8988T (cell line): ENCODE results near the gene S100A5.
A peak's percentile ranks its signal among the peaks of the same experiment; 100 is the strongest.
"Not testable (repeated sequence)": the region's sequence is repeated elsewhere in the genome, so short reads cannot be mapped to it uniquely, and the experiment has no call there.

Experiments
- DNase-seq: peaks from one replicate; pipeline ENCODE4 v3.0.0; 2011

The S100A5 gene

DNA sequence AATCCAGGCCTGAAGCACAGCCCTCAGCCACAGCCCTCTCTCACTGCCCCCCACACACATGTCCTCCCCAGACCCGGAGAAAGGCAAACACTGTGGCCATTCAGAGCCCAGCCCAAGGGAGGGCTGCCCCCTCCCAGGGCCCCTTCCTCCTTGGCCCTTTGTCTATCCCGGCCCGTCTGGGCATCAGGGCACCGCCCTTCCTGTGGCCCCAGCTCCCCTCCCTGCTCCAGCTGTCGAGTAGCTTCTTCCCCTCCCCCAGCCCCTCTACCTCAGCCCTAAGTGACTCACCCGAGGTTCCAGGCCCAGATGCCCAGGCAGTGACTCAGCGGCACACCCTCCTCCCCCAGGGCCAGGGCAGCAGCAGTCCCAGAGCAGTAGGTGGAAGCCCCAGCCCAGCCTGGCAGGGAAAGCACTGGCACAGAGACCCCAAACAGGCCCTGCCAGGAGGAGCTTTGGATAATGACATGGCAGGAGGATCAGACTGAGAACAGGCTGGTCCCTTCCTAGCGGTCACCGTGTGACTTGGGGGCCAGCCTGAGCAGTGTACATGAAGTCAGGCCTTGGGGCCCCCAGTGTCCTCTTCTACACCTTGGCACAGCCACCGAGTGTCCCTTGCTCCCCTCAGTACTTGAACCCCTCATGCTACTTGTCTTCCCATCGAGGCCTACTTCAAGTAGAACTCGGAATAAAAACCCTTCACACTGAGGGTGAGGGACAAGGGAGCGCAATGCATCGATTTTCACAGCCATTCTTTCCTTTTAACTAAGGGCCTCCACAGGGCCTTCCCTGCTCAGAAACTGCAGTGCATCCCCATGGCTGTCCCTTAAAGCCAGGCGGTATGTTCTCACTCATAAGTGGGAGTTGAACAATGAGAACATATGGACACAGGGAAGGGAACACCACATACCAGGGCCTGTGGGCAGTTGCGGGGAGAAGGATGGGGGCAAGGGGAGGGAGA is 26.0 kb upstream of the S100A5 start:
- DNase-seq: peak; percentile 87

DNA sequence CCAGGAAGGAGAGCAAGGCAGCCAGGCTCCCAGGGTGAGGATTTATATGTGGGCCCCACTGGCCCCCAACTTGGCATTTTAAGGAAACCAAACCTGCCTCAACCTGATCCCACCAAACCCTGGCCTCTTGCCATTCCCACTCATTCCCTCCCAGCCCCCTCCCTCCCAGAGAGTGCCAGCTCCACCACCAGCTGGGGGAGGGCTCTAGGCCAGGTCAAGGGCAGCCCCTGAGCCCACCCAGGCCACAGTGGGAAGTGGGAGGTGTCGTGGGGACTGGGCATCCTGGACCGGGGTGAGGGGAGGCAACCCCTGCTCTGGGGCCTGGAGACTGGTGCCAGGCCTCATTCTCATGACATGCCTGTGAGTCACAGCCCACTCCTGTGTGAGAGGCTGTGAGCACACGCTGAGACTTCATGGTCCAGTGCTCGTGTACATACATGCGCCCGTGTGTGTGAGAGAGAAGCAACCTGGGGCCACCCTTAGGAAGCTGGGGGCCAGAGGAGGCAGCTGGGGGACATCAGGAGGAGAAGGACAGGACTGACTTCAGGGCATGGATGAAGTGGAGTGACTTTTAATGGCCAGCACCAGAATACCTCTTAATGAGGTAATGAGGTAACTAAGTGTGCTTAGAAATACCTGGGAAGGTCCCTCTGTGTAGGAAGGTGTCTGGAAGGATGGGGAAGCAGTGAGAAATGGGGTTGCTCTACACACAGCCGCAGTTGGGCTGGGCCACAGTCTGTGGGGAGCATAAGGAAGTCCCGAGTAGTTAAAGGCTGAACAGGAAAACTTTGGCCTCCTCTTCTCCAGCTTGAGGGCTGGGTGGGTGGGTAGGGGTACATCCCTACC is 25.0 kb upstream of the S100A5 start, which contains the start of gene S100A2:
Gene S100A2, minus strand, starts transcription at position 316 of the 846 bp plus-strand sequence. CDS start 1,967 bp downstream, outside the sequence.
- peak; percentile 59 for DNase-seq

DNA sequence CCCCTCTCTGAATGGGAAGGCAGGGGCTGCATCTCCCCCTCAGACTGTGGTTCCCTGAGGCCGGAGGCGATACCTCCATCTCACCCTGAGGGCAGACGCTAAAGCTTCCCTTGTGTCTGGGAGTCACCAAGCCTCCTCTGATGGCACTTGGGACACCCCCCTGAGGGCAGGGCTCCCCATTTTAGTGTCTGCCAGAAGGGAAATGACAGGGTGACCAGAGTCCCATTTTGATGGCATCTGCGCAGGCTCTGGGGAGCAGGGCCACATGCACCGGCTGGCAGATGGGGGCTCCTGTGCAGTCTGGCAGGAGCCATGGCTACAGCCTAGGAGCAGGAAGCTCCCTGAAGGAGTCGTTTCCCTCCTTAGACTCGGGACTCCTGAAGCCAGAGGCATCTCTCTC is 23.3 kb upstream of the S100A5 start:
- peak; percentile 4 for DNase-seq

DNA sequence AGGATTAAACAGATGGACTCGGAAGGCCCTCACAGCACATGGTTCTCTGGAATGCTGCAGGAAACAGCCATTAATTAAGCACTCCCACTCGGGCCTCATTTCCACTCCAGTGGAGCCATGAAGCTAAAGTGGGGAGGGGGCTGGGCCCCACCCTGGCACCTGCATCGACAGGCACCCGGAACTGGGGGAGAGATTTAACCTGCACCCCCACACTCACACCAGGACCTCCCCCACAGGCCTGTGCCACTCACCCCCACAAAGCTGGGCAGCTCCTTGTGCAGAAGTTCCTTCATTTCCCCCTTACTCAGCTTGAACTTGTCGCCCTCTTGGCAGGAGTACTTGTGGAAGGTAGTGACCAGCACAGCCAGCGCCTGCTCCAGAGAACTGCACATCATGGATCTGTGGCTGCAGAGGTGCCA is 22.8 kb upstream of the S100A5 start:
- peak; percentile 12 for DNase-seq

DNA sequence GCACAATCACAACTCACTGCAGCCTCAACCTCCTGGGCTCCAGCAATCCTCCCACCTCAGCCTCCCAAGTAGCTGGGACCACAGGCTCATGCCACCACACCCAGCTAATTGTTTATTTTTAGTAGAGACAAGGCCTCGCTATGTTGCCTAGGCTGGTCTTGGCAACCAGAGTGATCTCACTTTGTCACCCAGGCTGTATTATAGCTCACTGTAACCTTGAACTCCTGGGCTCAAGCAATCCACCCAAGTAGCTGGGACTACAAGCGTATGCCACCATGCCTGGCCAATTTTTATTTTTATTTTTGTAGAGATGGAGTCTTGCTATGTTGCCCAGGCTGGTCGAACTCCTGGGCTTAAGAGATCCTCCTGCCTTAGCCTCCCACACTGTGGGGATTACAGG is 21.3 kb upstream of the S100A5 start:
- DNase-seq: not testable (repeated sequence)

DNA sequence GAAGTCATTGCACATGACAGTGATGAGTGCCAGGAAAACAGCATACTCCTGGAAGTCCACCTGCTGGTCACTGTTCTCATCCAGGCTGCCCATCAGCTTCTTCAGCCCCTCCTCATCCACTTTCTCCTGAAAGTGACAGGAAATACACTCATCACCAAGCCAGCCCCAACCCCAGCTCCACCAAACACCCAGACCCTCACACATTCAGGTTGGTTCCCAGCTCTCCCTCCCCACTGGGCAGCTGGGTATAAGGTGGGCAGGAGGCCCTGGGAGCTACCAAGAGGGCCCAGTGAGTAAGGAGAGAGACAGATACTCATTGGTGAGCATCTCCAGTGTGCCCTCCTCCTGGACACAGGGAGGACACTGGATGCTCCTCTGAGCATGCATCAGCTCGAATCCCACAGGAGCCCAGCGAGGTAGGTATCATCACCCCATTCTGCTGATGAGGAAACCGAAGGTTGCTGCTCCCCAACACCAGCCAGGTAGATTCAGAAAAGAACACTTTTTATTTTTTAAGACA is 20.8 kb upstream of the S100A5 start:
- DNase-seq: no peak

DNA sequence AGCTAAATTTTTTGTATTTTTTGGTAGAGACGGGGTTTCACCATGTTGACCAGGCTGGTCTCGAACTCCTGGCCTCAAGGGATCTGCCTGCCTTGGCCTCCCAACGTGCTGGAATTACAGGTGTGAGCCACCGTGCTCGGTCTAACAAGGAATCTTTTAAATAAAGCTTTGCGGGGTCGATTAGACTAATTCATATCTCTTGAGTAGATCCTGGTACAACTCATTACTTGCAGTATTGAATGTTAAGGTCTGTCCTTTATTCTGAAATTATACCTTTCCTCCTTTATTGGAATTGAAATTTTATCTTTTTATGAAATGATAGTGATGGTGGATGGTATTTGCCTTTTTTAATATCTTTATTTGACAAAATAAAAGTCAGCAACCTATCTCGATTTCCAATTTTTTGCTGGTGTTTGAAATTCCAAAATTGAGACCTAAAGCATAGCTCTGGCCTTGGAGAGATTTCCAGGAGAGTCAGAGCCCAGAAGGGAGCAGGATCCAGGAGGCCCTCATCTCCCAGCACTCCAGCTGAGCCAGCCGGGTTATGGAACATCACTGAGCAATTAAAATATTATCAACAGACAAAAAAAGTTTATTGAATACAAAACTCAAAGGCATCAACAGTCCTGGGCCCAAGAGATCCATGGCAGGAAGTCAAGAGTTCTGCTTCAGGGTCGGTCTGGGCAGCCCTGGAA is 20.2 kb upstream of the S100A5 start:
- no peak for DNase-seq

DNA sequence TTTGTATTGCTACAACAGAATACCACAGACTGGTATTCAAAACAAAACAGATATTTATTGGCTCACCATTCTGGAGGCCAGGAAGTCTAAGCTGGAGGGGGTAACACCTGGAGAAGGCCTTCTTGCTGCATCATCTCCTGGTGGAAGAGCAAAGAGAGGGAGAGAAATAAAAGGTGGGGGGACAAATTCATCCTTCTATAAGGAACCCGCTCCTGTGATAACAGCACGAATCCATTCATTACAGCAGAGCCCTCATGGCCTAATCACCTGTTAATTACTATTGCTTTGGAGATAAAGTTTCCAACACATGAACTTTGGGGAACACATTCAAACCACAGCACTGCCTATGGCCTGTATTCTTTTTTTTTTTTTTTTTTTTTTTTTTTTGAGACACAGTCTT is 19.5 kb upstream of the S100A5 start:
- DNase-seq: no peak

DNA sequence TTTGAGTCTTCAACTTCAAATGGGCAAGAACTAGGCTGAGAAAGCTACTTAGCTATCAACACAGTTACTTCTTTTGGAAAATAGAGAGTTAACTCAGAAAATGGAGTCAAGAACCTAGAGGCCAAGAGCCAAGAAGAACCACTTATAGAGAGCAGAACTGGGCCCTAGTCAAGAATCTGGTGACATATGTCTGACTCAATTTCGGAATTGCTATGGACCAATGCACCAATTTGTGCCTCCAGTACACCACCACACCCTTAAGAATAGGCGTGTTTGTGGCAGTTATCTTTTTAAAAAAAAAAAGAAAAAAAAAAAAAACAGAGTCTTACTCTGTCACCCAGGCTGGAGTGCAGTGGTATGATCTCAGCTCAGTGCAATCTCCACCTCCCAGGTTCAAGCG is 17.1 kb upstream of the S100A5 start:
- no peak for DNase-seq

DNA sequence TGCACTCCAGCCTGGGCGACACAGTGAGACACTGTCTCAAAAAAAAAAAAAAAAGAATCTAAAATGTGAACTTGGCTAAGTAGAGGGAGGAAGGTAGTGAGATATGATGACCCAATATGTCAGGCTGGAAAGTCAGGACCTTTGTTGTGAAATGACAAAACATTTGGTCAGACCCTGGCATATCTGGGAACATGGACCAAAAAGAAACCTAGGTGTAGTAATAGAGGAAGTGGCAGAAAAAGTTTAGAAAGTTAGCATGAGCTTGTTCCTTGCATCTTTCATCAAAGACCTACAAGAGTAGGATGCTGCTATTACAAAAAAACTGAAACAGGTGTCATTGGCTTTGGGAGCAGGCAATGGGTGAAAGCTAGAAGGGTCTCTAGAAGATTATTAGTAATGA is 15.6 kb upstream of the S100A5 start:
- no peak for DNase-seq

DNA sequence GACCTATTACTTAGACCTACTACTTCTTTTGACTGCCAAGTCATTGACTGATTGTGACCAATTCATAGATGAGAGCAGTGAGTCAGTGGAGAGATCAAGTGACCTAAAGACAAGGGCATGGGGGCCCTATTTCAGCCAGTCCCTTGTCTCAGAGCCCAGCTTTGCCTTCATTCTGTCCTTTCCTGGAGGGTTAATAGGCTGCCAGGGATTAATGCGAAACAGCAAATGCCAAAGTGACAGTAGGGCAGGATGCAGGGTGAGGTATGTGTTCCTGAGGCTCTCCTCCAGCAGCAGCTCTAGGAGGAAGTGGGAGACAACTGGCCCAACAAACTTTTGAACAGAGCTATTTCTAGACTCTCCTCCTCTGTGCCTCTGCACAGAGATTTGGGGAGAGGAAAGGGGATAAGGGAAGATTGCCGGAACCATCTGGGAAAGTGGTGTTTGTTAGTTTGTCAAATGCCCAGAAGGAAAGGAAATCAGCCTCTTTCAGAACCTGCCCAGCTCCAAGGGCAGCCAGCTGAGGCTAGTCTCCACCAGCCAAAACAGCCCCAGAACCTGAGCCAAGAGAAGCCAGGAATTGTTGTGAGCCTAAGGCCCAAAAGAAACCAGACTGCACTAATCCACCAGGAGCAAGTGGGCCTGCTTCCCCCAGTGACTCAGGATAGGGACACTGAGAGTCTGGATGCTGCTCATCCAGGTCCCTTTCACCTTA is 13.3 kb upstream of the S100A5 start:
- no peak for DNase-seq

DNA sequence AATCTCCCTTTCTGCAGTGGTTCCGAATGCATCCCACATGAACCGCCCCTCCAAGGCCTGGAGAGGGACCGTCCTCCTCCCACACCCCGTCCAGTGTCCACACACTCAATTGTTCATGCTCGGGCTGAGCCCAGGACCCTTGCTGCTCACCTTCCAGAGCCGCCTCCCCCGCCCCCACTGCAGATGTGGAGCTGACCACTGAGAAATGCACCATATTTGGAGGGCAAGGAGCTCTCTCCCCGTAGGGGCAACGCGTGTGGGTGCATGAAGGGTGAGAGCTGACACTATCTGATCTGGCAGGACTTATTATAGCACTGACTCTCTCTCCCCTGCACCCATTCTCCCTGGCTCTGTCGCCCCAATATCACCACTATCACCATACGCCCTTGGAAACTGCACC is 12.4 kb upstream of the S100A5 start:
- DNase-seq: no peak

DNA sequence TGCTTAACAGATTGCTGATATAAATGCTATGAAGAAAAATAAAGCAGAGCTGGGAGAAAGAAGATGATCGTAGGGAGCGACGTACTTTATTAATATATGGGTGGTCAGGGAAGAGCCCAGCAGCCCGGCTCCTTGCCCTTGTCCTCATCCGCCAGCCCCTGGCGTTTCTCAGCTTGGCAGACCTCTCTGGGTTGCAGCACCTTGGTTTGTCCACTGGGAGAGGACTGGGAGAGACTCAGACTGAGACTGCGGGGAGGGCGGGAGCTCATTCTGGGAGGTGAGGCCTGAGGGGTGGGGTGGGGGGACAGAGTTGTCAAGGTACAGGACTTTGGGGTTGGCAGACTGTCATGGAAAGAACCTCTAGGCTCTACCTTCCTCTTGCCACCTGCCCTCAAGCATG is 11.6 kb upstream of the S100A5 start:
- DNase-seq: no peak

DNA sequence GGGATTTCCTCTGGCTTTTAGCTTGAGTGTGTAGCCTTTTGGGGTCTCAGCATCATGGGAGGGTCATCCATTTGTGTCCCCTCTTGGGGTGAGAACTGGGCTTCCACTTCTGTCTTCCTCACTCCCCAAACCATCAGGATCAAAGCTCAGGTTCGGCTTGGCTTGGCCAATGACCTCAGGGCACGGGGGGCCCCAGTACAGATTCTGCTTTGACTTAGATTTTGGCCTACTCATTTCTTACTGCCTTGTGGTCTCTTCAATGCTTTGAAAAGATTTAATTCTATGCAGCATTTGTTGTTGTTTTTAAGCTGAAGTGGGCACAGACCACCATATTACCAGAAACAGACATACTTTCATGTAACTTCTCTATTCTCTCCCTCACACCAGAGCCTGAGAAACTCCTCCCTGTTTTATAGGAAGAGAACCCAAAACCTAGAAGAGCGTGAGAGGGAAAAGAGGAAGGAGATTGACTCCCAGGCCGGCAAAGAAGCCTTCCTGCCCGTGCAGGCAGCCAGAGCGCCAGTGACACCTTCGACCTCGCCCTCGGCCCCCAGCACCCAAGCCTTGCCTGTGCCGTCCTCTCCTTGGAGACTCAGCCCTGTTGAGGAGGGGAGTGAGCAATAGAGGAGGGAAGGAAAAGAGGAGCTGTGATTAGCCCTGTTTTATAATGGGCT is 10.2 kb upstream of the S100A5 start:
- DNase-seq: no peak

DNA sequence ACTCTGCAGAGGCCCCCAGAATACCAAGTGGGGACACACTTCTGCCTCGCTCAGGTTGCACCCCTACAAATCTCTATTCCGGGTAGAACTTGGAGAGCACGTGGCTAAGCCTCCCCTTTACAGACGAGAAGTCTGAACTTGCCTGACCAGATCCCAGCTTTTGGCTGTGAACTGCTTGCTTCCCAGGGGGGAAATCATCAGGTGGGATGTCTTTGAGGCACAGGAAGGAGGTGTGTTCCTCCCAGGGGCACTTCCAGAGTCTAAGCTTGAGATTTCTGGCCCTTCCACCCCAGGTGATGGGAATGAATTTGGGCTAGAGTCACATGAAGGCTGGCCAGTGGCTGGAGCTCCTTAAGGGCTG is 9.6 kb upstream of the S100A5 start:
- DNase-seq: no peak

DNA sequence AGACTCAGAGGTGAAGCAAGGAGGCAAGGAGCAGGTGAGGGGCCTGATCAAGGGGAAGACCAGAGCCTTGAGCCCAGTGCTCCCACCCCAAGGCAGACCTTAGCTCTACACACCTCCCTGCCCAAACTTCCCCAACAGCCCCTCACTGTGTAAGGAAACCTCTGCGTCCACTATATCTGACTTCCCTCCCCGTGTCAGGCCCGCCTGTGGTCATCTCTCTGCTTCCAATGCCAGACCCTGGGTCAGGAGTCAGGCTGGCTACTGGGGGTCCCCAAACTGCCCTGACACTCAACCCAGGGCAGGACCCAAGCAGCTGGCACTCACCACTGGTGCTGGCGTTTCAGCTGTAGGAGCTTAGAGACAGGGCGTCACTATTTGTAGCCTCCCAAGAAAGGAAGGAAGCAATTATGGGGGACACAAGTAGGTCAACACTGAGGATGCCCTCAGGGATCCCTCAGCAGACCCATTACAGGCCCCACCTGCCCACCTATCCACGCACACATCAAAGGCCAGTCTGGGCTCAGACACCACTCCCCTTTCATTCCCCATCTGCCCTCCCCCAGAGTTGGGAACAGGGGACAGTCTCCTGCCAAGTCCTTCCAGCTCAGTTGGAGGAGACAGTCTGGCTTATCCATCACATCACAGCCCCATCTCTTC is 9.1 kb upstream of the S100A5 start:
- DNase-seq: no peak

DNA sequence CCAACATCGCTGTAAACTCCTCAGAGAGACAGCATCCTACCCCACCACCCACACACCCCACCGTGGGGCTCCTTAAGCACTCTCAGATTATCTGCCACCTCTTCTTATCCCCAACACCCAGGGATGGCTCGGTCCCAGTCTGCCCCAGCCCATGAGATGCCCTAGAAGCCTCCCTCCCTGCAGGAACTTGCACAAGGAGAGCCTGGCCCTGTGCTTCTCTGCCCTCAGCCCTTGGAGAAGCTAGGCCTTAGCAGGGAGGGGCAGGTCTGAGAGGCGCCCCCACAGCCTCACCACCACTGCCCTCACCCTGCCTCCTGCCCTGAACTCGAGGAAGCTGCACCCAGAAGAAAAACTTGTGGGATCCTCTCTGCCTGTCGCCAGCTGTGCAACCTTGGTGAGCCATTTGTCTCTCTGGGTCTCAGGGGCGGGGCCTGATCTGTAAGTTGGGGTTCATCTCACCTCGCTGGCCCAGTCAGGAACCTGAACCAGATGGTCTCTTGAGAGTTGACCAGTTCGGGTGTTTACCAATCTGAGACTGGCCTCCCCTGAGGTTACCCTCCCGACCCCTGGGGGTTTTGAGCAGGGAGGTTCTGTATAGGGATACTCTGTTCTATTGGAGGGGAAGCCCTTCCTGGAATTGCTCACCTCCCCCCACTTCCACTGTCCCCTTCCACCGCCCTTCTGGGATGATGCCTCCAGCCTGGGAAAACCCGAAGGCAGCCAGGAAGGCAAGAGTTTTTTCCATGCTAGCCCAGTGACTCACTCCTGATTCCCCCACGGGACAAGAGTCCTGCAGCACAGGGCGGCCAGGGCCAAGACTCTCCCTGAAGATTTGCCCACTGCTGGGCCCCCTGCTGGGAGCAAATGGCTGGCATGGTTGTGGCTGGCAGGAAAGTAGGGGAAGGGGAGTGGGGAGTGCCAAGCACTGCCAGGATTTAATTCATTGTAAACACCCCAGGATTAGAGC is 8.3 kb upstream of the S100A5 start, which contains the start of gene S100A3:
Gene S100A3, minus strand, starts transcription at position 537 of the 967 bp plus-strand sequence. CDS start 773 bp downstream, outside the sequence.
- no peak for DNase-seq

DNA sequence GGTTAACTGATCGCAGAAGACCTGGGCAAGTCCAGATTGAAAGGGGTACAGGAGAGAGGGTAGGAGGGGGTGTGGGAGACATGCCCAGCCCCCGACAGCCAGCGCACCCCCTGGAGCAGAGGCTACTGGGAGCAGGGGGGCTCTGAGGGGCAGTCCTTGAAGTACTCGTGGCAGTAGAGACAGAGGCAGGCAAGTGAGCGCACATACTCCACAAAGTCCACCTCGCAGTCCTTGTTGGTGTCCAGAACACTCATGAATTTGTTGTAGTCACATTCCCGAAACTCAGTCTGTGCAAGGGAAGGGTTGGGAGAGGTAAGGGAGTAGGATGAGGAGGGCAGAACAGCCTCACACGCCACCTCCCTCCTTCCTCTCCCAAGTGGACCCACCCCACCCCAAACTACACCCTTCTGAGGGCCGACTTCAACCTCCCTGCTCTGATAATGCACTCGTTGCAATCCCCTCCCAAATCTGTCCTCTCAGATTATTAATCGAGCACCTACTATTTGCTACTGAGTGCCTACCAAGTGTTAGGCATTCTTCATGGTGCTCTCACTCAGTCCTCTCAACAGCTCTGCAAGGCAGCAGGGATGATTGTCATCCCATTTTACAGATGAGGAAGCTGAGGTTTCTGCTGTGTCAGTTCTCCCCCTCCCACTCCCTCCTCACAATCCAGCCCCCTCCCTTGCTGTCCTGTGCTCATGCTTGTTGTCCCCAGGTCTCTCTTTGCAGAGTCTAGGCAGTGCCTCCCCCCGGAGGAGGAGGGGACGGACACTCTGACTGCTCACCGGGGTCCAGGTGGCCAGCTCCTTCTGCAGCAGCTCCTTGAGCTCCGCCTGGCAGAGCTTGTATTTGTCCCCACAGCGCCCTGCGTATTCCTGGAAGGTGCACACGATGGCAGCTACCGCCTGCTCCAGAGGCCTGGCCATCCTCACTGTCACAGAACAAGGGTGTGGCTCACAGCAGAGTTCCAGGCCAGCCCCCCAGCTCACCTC is 7.1 kb upstream of the S100A5 start:
- DNase-seq: no peak
